Type B pancreatic cell (in vitro differentiated cells): ENCODE data around the gene COL17A1. TPM values are rescaled to one million over a fixed set of nuclear protein-coding genes. Genes with fewer than 3 reads are reported as not detected.

Source experiments
- DNase-seq: peaks from one replicate; pipeline ENCODE4 v3.0.0; 2021; ENCODE audit warnings: mixed read lengths; ENCODE audit not compliant: unreplicated experiment; ENCODE audit errors: extremely low spot score
- H3K27ac Mint-ChIP-seq: 2 replicates; pipeline ENCODE4 v1.8.0; 2021; ENCODE audit warnings: mild to moderate bottlenecking, mixed read lengths
- H3K27me3 Mint-ChIP-seq: 2 replicates; pipeline ENCODE4 v1.8.0; 2021; ENCODE audit warnings: mixed read lengths
- H3K36me3 Mint-ChIP-seq: 2 replicates; pipeline ENCODE4 v1.8.0; 2021; ENCODE audit warnings: mixed read lengths
- H3K4me1 Mint-ChIP-seq: one replicate; pipeline ENCODE4 v1.8.0; 2021; ENCODE audit warnings: mixed read lengths; ENCODE audit not compliant: unreplicated experiment
- H3K4me3 Mint-ChIP-seq: 2 replicates; pipeline ENCODE4 v1.8.0; 2021; ENCODE audit warnings: mild to moderate bottlenecking, mixed read lengths
- H3K9me3 Mint-ChIP-seq: 2 replicates; pipeline ENCODE4 v1.8.0; 2021; ENCODE audit warnings: mixed read lengths
- total RNA-seq: library from RNA; stranded (reverse); gene quantifications from 2 replicates; pipeline ENCODE4 v1.2.1, GENCODE V29; 2021; ENCODE audit warnings: low replicate concordance
- TF ChIP-seq, protein P1 (sequence below): fragments of 200-600 bp; sonication (generic); conservative IDR thresholded peaks from 2 replicates; pipeline ENCODE4 v1.5.0; 2021; ENCODE audit warnings: antibody characterized with exemption, mild to moderate bottlenecking

COL17A1 gene
- total RNA-seq, 1 donor from 2014 or later: 14.5 TPM

DNA sequence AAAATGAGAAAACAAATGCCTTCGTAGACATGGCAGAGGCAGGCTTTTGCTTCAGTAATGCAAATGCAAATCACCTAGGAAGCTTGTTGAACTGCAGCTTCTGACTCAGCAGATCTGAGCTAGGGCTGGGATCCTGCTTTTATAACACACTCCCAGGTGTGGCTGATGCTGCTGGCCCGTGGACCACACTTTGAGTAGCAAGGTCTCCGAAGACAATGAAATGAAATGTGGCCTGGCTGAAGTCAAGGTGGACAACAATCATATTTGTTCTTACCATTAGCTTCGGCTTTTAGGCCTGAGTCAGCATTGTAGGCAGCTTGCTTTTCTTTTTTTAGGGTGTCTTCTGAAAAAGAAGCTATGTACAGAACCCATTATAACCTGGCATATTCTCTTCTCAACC, 26.3 kb downstream of the COL17A1 start:
- Mint-ChIP-seq H3K9me3 (no peaks in the 10 kb centered on the region), H3K36me3 (no peaks in the 10 kb centered on the region), H3K27me3 (no peaks in the 10 kb centered on the region), H3K4me3 (no peak overlapping the region), H3K27ac (no peak overlapping the region), H3K4me1 (no peaks in the 10 kb centered on the region)
- TF ChIP-seq, protein P1, sequence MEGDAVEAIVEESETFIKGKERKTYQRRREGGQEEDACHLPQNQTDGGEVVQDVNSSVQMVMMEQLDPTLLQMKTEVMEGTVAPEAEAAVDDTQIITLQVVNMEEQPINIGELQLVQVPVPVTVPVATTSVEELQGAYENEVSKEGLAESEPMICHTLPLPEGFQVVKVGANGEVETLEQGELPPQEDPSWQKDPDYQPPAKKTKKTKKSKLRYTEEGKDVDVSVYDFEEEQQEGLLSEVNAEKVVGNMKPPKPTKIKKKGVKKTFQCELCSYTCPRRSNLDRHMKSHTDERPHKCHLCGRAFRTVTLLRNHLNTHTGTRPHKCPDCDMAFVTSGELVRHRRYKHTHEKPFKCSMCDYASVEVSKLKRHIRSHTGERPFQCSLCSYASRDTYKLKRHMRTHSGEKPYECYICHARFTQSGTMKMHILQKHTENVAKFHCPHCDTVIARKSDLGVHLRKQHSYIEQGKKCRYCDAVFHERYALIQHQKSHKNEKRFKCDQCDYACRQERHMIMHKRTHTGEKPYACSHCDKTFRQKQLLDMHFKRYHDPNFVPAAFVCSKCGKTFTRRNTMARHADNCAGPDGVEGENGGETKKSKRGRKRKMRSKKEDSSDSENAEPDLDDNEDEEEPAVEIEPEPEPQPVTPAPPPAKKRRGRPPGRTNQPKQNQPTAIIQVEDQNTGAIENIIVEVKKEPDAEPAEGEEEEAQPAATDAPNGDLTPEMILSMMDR: no peak
- no peak for DNase-seq

DNA sequence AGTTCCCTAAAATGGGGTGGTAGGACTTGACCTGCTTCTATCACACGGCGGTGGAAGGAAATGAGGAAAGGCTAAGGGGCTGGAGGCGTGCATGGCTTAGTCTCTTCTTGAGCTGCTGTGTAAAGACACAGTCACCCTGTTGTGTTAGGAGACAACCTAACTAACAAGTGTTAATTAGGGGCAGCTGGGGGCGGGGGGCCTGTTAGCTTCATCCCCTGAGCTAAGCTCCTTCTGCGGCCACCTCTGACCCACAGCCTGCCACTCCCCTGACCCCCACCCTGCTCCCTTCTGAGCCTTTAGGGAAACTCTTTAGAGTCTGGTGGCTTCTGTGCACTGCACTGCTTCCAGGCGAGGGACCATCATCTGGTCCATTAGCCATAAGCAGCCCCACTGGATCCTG, 28.0 kb downstream of the COL17A1 start:
- Mint-ChIP-seq H3K9me3 (no peaks in the 10 kb centered on the region), H3K4me3 (no peak overlapping the region), H3K27ac (no peak overlapping the region), H3K27me3 (no peaks in the 10 kb centered on the region), H3K36me3 (no peaks in the 10 kb centered on the region), H3K4me1 (peaks cover 7% of the 10 kb centered on the region)
- TF ChIP-seq, protein P1: no peak
- no peak for DNase-seq

DNA sequence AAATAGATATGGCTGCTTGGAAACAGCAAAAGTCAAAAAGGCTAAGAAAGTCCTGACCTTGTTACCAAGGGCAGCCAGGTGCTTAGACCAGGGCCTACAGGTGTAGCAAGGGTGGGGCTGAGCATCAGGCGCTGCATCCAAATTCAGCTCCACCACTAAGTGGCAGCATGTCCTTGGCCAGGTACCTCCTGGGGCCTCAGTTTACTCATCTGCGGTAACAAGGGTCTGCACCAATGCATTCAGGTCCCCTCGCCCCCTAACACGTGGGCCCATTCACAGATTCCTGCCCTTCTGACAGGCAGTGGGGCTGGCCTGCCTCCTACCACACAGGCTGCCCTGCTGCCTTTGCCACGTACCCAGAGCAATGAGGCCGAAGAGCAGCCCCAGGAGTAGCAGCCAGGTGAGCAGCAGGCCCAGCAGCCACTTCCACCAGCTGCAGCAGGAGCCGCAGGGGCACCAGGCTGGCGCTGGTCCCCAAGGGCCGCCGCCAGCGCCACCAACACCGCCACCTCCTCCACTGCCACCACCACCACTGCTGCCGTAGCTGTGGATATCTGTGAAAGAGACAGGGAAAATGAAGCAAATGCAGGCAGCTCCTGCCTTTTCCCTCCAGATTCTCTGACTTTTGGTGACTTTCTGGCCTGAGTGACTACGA, 28.9 kb downstream of the COL17A1 start:
- Mint-ChIP-seq H3K9me3 (no peaks in the 10 kb centered on the region), H3K36me3 (no peaks in the 10 kb centered on the region), H3K4me3 (no peak overlapping the region), H3K4me1 (peaks cover 7% of the 10 kb centered on the region), H3K27me3 (no peaks in the 10 kb centered on the region), H3K27ac (no peak overlapping the region)
- TF ChIP-seq, protein P1: no peak
- no peak for DNase-seq

DNA sequence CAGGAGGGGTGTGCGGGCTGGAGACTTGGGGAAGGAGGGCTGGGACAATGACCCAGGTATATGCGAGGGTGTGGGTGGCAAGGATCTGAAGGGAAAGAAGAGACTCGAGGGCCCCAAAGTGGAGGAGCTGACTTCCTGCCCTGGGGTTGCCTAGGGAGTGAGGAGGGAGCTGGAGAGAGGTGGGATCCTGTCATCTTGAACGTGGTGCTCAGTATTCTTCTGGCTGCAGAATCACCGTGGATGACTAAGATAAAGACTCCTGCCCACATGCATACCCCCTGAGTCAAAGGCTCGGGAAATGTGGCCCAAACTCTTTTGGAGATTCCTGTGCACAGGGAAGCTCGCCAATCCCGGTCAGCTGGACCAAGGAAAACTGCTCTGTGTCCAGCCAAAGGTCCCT, 31.2 kb downstream of the COL17A1 start:
- no peak overlapping the region for H3K27ac Mint-ChIP-seq
- no peaks in the 10 kb centered on the region for H3K9me3 Mint-ChIP-seq
- no peaks in the 10 kb centered on the region for H3K36me3 Mint-ChIP-seq
- TF ChIP-seq, protein P1: no peak
- peaks cover 7% of the 10 kb centered on the region for H3K4me1 Mint-ChIP-seq
- DNase-seq: no peak
- H3K27me3 Mint-ChIP-seq: peaks cover 5% of the 10 kb centered on the region
- no peak overlapping the region for H3K4me3 Mint-ChIP-seq

DNA sequence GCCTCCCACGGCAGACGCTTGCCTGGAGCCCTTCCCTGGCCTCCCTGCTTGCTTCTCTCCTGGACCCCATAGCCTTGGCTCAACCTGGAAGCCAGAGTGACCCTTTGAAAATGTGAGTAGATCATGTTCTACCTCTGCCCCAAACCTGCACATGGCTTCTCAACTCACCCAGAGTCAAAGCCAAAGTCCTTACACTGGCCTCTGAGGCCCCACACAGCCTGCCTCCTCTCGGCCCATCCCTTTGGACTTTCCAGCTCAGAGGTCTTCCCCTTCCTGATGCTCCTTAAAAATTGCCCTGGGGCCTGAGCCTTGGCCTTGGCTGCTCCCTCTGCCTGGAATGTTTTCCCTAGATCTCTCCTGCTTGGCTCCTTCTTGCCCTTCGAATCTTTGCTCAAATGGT, 32.5 kb downstream of the COL17A1 start:
- Mint-ChIP-seq H3K4me1 (peaks cover 7% of the 10 kb centered on the region), H3K36me3 (no peaks in the 10 kb centered on the region), H3K27me3 (peaks cover 5% of the 10 kb centered on the region), H3K27ac (peak overlapping the region; percentile 80), H3K4me3 (no peak overlapping the region), H3K9me3 (no peaks in the 10 kb centered on the region)
- TF ChIP-seq, protein P1: no peak
- DNase-seq: no peak
